GM12801 (cell line): Measurements from ENCODE around the gene ANGEL2.

Experiments used
- TF ChIP-seq, protein P1 (sequence below): IDR thresholded peaks from one replicate; pipeline ENCODE4 v1.5.1; 2011; ENCODE audit warnings: control low read depth; ENCODE audit not compliant: insufficient read length; ENCODE audit errors: extremely low read depth

ANGEL2 gene

DNA sequence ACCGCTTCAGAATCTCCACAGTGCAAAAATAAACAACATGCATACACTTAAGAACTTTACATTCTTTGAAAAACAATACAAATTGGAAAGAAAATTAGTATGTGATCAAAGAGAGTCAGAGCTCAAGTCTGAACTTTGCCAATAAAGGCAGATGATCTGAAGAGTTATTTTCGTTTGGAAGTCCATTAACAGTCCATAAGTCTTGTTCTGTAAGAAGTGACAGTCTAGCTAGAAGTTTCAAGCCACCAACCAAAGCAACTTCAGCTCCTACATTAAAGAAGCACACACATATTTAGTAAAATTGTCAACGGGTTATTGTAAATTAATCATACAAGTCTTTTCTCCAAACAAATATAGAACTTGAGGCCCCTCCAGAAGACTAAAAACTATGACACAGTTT lies 20.7 kb downstream of the ANGEL2 start:
- TF ChIP-seq, protein P1, sequence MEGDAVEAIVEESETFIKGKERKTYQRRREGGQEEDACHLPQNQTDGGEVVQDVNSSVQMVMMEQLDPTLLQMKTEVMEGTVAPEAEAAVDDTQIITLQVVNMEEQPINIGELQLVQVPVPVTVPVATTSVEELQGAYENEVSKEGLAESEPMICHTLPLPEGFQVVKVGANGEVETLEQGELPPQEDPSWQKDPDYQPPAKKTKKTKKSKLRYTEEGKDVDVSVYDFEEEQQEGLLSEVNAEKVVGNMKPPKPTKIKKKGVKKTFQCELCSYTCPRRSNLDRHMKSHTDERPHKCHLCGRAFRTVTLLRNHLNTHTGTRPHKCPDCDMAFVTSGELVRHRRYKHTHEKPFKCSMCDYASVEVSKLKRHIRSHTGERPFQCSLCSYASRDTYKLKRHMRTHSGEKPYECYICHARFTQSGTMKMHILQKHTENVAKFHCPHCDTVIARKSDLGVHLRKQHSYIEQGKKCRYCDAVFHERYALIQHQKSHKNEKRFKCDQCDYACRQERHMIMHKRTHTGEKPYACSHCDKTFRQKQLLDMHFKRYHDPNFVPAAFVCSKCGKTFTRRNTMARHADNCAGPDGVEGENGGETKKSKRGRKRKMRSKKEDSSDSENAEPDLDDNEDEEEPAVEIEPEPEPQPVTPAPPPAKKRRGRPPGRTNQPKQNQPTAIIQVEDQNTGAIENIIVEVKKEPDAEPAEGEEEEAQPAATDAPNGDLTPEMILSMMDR: no peak

DNA sequence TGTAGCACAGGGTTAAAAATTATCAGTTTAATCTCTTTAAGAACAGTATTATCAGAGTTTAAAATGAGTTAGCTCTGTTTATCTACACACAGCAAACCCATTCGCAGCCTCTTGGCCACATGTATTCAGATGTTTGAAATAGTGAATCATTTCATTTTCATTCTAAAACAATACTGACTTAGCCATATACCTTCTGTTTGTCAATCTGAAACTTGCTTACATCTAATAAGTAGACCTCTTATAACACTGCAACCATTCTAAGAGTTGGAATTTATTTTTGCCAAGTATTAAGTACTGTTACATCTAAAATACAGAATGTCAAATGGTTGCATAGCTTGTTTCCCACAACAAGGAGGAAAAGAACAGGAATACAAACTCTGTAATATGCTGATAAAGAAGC lies 25.4 kb downstream of the ANGEL2 start:
- TF ChIP-seq, protein P1: no peak

DNA sequence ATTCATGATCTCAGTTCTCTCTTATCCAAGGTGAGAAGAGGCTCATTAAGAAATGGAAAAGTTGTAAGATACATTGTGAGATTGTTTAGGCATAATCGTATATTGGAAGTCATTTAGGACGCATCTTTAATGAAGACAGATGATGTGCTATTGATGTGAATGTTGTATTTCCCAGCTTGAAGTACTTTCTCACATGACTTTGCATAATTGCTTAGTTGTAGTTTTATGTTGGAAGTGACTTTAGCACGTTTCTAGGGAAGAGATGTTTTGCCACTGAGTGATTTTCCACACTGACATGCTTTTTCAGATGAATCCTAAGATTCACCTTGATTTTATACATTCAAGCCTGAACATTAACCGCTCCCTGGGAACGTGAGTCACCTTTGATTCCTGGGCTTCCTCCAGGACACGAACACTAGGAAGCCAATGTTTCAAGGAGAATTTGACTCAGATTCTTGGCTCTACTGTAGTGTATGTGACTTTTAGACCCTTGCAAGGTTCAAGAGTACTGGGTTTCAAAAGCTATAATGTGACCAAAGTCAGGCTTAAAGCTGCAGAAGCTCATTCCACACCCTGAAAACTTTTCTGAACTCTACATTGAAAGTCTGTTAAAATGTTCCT lies 27.9 kb downstream of the ANGEL2 start:
- TF ChIP-seq, protein P1: no peak

DNA sequence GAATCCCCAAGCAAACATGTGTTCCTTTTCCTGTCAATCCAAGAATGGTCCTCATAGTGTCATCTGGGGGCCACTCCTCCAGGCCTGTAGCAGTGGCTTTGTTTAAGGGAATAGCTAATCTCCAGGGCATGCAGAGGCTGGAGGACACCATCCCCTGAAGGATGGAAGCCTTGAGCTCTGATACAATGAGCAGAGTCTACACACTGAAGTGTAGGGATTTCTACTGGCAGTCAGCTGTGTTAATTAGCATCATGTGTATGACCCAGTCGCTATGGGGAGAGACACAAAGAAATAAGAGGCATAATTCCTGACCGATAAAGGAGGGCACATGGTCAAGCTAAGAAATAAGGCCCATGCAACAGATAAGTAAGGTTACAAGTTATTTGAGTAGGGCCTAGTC lies 29.1 kb downstream of the ANGEL2 start:
- TF ChIP-seq, protein P1: no peak

DNA sequence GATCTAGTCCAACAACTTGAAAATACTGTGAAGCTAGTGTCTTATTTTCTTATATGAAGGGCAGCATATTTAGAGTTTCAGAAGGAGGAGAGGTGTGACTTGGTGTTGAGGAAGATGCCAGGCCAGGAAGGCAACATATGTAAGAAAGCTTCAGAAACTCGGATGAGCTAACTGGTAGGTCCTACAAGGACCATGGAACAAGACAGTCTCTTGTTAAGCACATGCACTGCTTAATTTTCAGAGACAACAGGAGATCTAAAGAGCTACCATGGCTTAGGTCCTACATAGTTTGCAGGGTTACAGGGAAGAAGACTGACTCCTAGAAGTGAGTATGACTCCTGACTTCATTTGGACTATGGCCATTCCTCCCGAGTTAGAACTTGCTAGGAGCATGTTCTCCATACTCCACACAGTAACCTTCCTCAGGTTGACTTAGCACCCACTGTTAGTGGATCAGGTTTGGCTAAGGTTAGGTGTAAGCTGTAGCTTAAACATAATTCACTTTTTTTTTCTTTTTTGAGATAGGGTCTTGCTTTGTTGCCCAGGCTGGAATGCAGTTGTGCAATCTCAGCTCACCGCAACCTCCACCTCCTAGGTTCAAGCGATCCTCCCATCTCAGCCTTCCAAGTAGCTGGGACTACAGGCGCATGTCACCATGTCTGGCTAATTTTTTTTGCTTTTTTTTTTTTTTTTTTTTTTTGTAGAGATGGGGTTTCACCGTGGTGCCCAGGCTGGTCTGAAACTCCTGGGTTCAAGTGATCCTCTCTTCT lies 31.0 kb downstream of the ANGEL2 start:
- TF ChIP-seq, protein P1: no peak

DNA sequence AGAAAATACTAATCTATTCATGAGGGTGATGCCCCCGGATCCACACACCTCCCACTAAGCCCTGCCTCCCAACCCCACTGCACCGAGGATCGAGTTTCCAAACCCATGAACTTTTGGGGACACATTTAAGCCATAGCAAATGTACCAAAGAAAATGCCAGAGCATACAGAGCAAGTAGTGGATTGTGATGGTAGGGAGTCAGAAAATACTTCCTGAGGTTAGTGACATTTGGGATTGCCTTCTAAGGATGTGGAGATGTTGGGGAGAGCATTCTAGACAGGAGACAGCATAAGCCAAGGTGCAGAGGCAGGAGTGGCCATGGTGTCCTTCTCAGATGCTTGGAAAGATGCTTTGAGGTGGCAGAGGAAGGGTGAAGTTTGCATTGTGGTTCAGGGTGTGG lies 32.2 kb downstream of the ANGEL2 start:
- TF ChIP-seq, protein P1: no peak

DNA sequence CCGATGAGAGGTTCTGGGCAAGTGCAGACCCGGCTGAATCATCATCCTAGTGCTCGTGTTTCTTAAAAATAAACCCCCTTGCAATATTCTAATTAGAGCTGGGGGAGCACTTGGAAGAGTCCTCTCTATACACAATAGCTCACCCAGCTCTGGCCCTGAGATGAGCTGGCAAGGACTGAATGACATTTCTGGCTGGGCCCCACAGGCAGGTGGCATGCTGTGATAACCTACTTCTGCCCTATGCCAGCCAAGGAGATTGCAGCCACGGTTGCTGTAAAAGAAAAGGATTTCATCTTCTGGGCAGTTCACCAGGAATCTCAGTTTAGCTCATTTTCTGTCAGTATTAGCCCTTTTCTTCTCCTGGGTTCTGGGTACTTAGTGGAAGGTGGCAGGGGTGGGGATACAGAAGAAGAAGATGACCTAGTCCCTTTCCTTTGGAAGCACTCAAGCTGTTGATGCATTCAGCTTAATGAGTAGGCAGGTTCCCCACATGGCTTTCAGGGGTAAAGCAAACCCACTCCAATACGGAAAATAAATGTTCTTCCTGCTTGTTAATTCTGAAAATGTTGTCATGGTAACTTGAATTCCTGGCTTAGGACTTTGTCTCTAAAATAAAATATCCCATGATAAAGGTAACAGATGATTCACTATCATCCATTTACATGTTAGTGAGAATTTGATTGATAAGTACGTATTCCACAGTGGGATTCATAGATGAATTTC lies 33.1 kb downstream of the ANGEL2 start:
- TF ChIP-seq, protein P1: no peak
